Epidermal melanocyte (primary cell): ENCODE data around the gene CES1.
"Not testable (repeated sequence)": the region's sequence is repeated elsewhere in the genome, so short reads cannot be mapped to it uniquely, and the experiment has no call there.

ENCODE experiments used
- DNase-seq: peaks from one replicate; pipeline ENCODE4 v3.0.0; 2011; ENCODE audit warnings: low spot score; ENCODE audit not compliant: insufficient read length

Gene CES1

DNA sequence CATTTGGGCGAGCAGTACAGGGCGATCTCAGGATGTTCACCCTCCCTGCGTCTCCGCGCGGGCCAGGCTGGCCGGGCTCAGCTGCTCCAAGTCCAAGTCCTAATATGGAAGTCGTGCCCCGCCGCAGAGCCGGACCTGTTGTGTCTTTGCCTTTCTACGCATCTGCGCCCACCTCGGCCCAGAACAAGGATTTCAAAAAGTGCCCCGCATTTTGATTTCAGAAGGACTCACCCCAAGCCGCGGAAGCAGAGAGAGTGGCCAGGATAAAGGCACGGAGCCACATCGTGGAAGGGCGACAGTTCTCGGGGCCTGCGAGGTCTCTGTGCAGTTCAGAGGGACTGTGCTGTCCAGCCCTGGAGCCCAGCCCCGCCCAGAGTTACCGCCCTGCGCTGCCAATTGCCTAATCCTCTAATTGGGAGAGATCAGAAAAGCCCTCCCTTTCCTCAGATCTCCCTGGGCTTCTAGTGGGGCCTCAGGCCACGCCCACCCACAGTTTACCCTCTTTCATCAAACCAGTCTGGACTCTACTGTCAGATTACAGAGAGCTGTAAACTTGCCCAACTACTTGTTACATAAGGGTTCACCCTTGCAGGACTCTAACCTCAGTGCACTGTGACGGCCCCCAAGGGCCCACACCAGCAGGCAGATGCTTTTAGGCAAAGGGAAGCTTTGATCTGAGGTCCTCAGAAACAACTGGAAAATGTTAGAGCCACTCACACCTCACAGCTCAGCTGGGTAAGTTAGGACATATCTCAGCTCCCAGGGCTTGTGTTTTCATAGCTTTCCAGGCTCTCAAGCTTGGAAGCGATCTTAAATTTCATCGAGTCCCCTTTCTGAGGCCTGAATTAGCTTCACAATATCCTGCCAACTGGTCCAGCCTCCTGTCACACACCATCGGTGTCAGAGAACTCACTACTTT lies at the start of gene CES1:
Gene CES1, minus strand, starts transcription at position 324 of the 919 bp plus-strand sequence. Its CDS starts 41 bp downstream, at position 283.
- no peak for DNase-seq

DNA sequence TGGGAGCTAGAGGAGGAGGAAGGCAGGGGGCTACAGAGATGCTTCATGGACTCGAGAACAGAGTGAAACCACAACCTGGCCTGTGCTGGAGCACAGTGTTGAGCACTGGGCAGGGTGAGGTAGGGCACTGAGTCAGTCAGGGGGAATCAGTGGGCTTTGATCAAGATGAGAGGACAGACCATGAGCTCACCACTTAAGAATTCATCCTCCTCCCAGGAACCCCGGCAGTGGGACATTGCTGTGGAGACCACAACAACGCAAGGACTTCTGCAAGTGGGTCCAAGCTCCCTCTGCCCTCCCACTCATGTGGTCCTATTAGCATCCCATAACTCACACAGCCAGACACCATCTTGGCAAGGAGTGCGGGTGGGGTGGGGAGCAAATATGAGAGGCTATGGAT lies 44.0 kb upstream of the CES1 start:
- no peak for DNase-seq

DNA sequence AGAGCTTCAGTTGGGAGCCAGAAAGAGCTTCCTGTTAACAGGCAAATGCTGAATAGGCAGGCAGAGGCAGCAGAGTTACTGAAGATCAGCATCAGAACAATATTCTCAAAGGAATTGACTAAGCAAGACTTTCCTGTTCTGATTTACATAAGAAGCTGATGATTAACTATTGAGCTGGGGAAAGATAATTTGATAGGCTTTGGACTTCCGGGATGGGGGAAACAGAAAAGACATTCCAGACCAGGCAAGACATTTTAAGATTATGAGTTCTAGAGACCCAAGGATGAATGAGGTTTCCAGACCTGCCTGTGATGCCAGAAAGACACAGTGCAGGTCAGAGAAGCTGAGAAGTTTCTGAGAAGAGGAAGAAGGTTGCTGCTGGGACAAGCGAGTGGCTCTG lies 42.4 kb upstream of the CES1 start, which contains the start of gene CES5A:
Gene CES5A, minus strand, starts transcription at position 101 of the 400 bp plus-strand sequence. CDS start 152 bp downstream, outside the sequence.
- DNase-seq, result no peak

DNA sequence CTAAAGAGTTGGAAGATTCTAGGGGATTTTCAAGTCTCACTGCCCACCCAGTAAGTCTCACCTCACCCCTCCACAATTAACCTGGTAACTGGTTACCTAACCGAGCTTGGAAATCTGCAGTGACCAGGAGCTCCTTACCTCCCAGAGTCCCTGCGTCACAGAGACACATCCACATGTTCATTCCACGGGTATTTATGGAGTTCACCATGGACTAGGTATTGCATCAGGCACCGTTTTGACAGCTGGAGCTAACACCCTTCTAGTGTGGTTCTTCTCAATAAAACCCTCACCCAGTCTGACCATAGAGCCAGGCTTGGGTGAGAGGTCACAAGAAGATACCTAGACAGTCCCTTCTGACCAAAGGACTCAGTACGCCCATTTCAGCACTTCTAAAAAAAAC lies 40.2 kb upstream of the CES1 start:
- DNase-seq, result no peak

DNA sequence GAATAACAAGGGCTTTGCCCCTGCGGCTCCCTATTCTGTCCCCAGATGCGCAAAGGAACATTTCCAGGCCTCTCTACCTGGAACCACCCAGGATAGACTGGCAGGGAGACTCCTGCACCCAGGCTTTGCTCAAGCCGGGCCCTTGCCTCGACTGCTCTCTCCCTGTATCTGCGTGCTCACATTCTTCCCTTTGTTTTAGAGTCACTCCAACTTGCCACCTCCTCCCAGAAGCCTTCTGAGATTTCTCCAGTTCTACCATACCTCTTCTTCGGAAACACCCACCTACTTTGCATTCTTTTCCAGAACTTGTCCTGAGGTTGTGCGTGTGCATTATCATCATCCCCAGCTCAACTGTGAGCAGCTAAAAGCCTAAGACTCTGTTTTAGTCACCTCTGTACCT lies 39.2 kb upstream of the CES1 start:
- DNase-seq, result no peak

DNA sequence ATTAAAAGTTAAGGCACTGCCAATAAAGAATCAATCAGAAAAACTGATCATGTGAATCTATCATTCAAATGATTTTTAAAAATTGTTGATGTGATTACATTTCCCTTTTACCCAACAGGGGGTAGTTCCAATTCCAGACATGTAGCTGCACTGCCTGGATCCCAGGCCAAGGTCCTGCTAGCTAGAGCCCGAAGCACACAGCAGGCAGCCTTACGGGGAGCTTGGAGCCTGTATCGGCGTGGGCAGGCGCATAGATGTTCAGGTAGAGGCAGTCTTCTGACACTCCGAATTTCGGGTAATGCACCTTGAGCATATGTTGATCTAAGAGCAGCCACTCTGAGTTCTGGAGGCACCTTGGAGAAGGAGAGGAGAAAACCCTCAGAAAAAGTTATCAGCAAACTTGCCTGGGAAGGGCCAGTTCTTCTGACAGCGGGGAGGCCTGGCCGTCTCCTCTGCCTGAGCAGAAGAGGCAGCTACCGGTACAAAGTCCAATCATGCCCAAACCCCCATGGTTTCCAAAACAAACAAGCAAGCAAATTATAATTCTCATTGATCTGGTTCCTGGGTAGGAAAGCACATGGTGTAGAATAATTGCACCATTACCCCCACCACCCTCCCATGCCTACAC lies 38.6 kb upstream of the CES1 start:
- no peak for DNase-seq

DNA sequence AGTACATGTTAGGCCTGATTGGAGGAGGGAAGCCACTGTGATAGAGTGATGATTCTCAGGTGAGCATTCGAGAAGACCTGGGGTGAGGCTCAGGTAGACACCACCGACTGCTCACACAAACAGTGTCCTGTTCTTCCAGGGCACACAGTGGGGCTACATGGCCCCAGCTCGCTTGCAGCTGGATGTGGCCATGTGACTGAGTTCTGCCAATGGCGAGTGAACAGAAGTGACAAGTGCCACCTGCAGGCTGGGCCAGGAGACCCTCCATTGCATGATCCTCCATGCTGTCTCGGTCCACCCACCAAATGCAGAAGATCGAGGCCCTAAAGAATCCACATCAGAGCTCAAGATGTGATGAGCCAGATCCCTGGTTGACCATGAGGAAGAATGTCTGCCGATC lies 36.1 kb upstream of the CES1 start:
- no peak for DNase-seq

DNA sequence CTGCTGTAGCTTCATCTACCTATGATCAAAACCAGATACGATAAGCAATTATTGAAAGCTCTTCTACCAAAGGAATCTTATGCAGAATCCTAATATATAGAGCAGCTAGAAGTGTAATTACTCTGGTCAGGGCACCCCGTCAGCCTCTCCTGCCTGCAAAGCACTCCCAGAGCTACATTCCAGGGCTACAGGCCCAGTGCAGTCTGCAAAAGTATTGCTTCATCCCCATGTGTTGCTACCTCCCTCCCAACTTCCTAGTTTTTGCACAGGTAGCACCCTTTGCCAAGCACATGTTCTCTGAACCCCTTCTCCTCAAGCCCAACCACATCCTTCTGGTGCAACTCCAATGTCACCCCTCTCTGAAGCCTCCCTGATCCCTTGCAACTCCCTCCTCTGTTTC lies 35.2 kb upstream of the CES1 start:
- DNase-seq, result no peak

DNA sequence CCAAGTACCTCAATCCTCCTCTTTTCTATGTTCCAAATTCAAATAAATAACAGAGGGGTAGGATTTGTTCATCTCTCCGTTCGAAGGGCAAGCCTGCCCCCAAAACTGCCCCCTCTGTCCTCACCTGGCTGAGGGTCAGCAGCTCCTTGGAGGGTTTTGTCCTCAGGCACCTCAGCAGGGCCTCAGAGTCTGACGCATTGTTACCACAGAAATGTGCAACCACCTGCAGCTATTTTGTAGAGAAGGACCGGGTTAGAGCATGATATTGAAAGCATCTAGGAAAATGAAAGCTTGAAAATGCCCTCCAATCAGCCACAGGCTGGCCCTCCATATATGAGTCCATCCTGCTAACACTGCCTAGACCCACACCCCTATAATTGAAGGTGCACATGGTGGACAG lies 28.4 kb upstream of the CES1 start:
- no peak for DNase-seq

DNA sequence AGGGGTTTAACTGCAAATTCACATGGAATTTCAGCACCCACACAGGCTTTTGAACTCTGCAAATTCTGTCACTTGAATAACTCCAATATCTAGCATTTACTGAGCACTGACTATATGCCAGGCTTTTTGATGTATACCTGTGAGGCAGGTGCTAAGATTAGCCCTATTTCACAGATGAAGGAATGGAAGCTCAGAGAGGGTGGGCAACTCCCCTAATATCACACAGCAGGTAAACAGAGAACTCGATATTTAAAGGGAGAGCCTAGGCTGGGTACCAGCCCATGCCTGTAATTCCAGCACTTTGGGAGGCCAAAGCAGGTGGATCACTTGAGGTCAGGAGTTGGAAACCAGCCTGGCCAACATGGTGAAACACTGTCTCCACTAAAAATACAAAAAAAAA lies 24.8 kb upstream of the CES1 start:
- not testable (repeated sequence) for DNase-seq

DNA sequence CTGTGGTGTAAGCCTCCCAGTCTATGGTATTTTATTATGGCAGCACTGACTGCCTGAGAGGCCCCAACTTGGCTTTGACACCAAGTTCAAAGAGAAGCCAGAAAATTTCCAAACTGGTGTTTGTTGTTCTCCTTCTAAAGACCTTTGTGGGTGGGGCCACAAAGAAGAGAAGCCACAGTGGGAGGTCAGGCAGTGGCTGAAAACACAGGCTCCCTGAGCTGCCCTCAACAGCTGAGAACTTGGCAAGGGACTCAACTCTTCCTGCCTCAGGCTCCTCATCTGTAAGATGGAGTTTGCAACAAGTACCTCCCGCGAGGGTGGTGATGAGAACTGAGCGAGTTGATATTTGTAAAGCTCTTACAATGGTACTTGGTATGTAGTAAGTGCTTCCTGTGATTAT lies 24.1 kb upstream of the CES1 start:
- no peak for DNase-seq

DNA sequence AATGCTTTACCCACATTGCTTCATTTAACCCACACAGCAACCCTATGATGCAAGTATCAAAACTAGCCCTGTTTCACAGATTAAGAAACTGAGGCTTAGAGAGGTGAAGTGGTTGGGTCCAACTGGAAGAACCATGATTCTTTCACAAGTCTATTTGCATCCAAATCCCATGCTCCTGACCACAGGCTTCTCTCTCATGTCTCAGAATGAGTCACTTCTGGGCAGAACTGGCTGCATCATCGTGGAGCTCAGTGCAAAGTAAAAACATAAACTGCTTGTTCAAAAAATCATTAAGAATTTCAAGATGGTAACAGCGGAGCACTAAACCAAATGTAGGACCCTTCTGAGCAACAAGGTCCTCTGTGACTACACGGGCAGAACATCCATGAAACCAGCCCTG lies 20.2 kb upstream of the CES1 start:
- DNase-seq, result no peak

DNA sequence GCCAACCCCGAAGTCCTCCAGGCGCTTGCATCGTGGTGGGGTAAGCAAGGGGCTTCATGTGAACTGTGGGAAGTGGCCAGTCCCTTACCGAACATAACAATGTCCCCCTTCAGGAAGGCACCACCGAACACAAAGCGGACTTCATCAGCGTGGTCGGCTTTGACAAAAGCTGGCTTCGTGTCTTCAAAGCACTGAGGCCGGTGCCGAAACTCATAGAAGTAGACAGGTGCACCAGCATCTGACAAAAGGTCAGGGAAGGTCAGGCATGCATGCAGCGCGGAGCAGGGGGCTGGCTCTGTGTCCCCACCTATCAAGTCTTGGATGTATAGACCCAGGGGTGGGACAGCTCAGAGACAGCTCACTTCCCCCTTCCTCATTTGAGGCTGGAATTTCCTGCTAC lies 16.6 kb upstream of the CES1 start:
- no peak for DNase-seq

DNA sequence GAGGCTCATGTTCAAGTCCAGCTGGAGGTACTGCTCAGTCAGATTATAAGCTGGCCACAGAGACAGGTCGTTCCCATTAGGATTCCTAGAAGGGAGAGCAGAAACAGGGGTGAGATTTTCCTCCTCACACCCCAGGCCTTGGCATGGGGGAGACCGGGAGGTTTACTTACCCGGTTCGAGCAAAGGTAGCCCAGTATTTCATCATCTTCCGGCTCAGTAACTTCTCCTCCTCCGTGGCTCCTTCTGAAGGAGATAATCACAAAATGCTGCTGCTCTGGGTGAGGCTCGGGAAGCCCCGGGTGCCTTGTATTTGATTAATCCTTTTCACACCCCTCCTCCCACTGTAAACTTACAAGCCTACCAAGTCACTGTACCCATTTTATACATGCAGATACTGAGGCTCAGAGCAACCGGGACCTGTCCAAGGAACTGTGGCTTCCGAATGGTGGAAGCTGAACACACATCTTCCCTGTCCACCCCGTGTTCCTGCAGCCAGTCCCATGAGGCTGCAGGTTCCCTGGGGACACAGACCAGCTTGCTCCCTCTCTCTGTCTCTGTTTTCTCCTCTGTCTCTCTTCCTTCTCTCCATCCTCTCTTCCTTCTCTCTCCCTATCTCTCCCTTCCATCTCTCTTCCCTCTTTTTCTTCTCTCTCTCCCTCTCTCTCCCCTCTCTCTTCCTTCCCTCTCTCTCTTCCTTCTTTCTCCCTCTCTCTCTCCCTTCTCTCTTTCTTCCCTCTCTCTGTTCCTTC lies 13.9 kb upstream of the CES1 start:
- DNase-seq, result no peak

DNA sequence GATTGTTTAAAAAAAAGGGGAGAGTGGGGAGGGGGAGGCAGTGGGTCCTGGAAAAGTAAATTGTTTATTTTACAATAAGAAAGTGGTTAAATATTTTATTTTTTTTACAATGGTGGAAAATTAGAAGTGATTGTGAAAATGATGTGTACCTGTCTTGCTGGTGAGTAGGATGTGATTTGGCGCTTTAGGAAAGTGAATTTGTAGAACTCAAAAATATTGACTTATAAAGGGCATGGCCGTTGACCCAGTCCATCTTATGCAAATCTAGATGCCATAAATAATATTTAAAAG lies 10.2 kb upstream of the CES1 start:
- no peak for DNase-seq

DNA sequence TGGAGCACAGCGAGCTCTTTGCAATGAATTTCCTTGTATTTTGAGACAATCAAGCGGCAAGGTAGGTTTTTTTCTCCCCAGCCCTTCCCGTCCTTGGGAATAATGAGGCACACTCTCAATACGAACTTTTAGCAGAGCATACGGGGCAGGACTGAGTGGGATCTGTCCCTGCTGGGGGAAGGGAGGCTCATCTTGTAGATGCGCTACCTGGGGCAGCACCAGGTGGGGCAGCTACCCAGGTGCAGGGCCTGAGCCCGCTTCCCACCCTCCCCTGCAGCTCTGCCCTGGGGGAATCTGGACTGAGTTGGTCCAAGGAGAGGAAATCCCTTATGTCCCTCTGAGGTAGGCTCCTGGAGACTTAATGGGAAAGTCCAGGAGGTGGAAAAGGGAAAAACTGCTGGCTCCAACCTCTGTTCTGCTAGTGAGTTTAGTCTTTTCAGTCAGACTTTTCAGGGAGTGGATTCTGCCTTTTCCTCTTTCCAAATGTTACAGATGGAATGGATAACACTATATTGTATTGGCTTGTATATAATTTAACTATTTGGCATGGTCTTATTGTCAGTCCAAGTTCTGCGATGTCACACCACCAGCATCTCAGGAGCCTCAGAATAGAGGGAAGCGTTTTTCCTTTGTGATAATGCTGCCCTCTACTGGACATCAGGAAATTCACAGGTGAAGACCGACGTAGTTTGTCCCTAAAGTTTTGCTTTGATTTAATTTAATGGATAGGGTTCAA lies 9.6 kb upstream of the CES1 start:
- DNase-seq, result peak; percentile 67

DNA sequence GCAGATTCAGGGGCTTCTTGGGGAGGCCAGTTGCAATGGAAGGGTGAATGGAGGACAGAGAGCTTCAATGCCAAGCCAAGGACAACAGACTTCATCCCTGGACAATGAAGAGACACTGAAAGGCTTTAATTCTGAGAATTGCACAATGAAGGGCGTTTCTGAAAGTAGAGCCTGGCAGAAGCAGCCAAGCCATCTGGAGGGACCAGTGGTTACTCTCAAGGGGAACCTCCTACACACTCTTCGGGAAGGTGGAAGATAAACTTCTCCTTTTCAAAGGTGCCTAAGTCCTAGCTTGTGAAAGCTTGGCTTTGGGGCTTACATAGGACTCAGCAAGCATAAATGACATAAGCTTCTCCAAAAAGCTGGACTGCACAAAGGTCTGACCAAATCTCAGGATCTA lies 6.2 kb upstream of the CES1 start:
- no peak for DNase-seq

DNA sequence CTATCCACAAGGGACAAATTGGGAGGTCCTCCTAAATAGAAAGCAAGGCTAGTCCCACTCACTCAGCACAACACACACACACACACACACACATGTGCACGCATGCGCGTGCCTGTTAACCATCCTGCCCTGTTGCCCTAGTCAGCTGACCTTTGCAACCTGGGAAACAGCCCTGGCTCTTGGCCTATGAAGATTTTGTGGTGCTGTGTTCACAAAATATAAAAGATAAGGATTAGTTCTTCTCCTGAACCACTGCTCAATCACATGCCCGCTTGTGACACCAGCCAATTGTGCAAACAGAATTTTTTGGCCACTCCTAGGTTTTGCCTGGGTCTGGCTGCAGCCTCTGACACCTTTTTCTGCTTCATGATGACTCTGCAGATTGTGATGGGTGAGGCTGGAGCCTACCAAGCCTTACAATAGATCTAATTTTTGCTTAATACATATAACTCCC lies 3.3 kb upstream of the CES1 start:
- no peak for DNase-seq

DNA sequence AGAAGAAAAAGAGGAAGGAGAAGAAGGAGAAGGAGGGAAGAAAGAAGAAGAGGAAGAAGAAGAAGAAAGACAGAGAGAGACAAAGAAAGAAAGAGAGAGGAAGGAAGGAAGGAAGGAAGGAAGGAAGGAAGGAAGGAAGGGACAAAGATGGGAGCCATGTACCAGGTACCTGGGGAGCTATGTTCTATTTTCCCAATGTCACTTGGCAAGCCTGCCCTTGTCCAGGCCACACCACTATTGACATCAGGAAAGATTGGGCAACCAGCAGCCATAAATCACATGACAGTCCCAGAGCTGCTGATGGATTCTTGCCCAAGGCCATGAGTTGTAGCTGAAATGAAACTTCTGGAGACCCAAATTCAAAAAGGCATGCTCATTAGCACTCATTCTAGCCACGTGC lies 2.7 kb upstream of the CES1 start:
- DNase-seq, result no peak

DNA sequence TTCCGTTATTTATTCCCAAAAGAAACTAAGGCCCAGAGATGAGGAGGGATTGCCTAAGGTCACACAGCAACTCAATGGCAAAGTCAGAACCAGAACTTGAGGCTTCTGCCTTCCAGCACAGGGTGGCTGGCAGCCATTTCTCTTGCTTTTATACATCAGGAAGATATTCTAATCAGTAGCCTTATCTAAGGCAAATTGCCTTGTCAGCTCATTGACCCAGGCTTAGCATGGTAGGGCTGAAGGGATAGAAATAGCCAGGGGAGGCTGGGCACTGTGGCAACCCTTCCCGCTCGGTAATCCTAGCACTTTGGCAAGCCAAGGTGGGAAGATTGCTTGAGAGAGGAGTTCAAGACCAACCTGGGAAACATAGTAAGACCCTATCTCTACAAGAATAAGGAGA lies 2.3 kb upstream of the CES1 start:
- not testable (repeated sequence) for DNase-seq

DNA sequence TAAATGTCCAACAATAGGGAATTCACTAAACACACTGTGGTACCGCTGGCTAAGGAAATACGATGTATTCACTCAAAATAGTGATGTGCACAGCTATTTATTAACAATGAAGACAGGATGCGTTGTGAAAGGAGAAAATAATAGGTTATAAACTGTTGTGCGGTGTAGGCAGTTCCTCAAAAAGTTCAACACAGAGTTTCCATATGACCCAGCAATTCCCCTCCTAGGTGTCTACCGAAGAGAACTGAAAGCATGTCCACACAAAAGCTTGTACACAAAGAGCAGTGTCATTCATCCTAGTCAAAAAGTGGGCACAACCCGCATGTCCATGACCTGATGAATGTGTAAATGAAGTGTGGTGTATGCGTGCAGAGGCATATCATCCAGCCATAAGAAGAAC lies 1.2 kb upstream of the CES1 start:
- no peak for DNase-seq

DNA sequence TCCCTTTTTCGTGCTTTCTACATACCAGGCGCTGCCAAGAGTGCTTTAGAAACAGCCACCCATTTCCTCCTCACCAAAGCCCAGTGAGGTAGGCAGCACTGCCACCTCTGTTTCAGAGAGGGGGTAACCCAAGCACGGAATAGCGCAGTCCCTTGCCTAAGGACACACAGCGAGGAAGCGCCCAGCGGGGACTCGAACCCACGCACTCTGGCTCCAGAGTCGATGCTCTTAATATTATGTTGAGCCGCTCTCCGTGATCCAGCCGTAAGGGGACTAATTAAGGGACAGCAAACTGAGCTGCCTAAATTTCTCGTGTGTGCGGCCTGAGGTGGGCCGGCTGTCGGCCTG lies 497 bp downstream of the CES1 start:
- no peak for DNase-seq
